Mucosa of stomach (tissue), 1 donor: ENCODE data around the gene APOA1.
"Not testable (repeated sequence)": the region's sequence is repeated elsewhere in the genome, so short reads cannot be mapped to it uniquely, and the experiment has no call there.

Source experiments
- H3K27me3 ChIP-seq: one replicate; pipeline ENCODE4 v1.7.0; 2013; ENCODE audit warnings: mild to moderate bottlenecking, low read length; ENCODE audit not compliant: control insufficient read depth, insufficient read depth
- H3K36me3 ChIP-seq: one replicate; pipeline ENCODE4 v1.7.0; 2013; ENCODE audit warnings: low read length; ENCODE audit not compliant: control insufficient read depth, insufficient read depth
- H3K4me1 ChIP-seq: one replicate; pipeline ENCODE4 v1.7.0; 2013; ENCODE audit warnings: mild to moderate bottlenecking, low read length; ENCODE audit not compliant: control insufficient read depth, insufficient read depth
- H3K4me3 ChIP-seq: one replicate; pipeline ENCODE4 v1.7.0; 2013; ENCODE audit warnings: low read length
- H3K9ac ChIP-seq: one replicate; pipeline ENCODE4 v1.7.0; 2013; ENCODE audit warnings: mild to moderate bottlenecking, low read length, moderate library complexity
- H3K9me3 ChIP-seq: one replicate; pipeline ENCODE4 v1.7.0; 2013; ENCODE audit warnings: mild to moderate bottlenecking, low read length, moderate library complexity; ENCODE audit not compliant: control insufficient read depth
- donor health status: Pancreatic carcinoma.

APOA1 gene

GRCh38 chr11:116840746-116841296 is 3.4 kb upstream of the APOA1 start:
- H3K36me3 ChIP-seq, result no peaks in the 10 kb centered on the region
- H3K27me3 ChIP-seq, result no peaks in the 10 kb centered on the region
- H3K9ac ChIP-seq, result no peak overlapping the region
- H3K9me3 ChIP-seq, result no peaks in the 10 kb centered on the region
- no peak overlapping the region for H3K4me3 ChIP-seq
- H3K4me1 ChIP-seq, result peaks cover 19% of the 10 kb centered on the region

- peaks cover 25% of the 10 kb centered on the region for H3K4me1 ChIP-seq
- H3K9me3 ChIP-seq, result no peaks in the 10 kb centered on the region
- no peak overlapping the region for H3K4me3 ChIP-seq
- no peaks in the 10 kb centered on the region for H3K27me3 ChIP-seq
- no peak overlapping the region for H3K9ac ChIP-seq
- no peaks in the 10 kb centered on the region for H3K36me3 ChIP-seq
Measured at GRCh38 chr11:116840224-116840745, 2.9 kb upstream of the APOA1 start.

DNA sequence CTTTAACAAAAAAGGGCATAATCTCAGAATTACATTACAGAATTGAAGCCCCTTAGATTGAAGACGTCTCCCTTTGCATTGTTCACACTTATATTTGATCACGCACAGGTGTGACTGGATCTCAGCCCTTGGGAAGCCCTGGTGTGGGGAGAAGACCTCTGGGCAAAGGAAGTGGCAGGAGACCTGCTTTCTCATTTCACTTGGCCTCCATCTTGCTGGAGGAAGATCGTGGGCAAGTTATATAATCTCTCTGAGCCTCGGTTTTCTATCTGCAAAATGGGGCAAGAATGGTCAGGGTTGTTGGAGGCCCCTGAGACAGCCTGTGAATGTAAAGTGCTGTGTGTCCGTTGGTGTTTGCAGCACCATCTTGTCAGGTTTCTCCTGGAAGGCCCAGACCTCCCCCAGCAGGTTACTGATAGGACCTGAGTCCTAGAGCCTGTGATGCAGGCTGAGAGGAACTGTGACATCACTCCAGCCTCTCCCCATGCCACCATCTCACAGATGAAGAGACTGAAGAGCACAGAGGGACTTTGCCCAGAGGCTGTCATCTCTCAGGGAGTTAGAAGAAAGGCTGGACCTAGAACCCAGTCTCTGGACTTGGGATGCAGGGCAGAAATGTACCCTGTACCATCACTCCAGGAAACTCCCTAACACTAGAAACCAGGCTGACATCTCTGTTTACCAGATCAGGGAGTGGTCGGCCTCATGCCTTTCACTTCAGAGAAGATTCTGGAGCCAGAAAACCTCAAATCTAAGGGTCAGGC is 1.1 kb upstream of the APOA1 start:
- no peak overlapping the region for H3K9ac ChIP-seq
- no peaks in the 10 kb centered on the region for H3K9me3 ChIP-seq
- H3K4me1 ChIP-seq, result peaks cover 29% of the 10 kb centered on the region
- no peak overlapping the region for H3K4me3 ChIP-seq
- no peaks in the 10 kb centered on the region for H3K36me3 ChIP-seq
- H3K27me3 ChIP-seq, result no peaks in the 10 kb centered on the region

DNA sequence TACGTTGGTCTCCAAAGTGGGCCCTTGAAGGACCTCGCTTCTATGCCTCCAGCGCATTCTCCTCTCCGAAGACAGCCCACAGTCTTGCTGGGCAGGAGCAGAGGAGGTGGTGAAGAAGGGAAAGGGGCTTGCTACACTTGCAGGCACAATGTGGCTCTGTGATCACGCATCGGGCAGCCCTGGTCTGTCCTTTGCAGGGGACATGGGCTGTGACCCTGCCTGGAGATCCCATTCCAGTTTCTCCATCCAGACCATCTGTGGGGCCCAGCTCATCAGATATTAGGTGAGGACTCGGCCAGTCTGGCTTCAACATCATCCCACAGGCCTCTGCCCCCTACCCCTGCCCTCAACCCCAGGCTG is 810 bp downstream of the APOA1 start:
- no peak overlapping the region for H3K4me3 ChIP-seq
- no peaks in the 10 kb centered on the region for H3K27me3 ChIP-seq
- no peaks in the 10 kb centered on the region for H3K9me3 ChIP-seq
- no peaks in the 10 kb centered on the region for H3K36me3 ChIP-seq
- no peak overlapping the region for H3K9ac ChIP-seq
- peaks cover 33% of the 10 kb centered on the region for H3K4me1 ChIP-seq

- H3K9me3 ChIP-seq, result no peaks in the 10 kb centered on the region
- peak overlapping the region; percentile 15 for H3K4me3 ChIP-seq
- H3K27me3 ChIP-seq, result no peaks in the 10 kb centered on the region
- no peak overlapping the region for H3K9ac ChIP-seq
- no peaks in the 10 kb centered on the region for H3K36me3 ChIP-seq
- peaks cover 36% of the 10 kb centered on the region for H3K4me1 ChIP-seq
Measured at GRCh38 chr11:116835791-116836631, 1.4 kb downstream of the APOA1 start.

DNA sequence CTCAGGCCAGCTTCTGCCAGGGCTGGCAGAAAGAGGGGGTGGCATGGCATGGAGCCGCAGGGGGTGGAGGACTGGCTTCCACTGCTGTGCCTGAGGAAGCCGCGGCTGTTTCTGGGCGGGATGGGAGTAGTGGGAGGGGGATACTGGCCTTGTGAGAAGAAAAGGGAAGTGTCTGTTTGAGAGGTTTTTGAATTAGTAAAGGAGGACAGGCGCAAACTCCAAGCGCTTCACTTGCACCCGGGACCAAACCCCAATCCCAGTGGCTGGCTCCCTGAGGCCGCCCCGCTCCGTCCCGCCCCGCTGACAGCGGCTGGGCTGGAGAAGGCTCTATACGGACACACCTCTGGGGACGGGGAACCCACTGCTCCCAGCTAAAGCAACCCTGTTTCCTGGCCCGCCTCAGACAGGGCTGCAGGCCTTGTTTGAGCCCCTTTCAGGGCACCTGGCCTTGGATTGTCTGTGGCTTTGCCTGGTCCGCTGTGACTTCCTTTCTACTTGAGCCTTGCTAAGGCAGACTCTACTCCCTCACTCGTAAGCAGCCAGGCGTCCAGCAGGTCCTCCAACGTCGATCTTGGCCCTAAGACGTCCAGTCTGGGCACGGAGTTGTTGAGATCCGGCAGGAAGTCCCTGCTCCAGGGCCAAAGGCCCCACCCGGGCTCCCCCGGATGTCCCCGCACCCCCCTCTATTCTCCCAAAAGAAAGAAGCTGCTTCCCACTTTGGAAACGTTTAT is 2.2 kb downstream of the APOA1 start:
- Histone ChIP-seq H3K4me1 (peaks cover 36% of the 10 kb centered on the region), H3K9ac (no peak overlapping the region)

DNA sequence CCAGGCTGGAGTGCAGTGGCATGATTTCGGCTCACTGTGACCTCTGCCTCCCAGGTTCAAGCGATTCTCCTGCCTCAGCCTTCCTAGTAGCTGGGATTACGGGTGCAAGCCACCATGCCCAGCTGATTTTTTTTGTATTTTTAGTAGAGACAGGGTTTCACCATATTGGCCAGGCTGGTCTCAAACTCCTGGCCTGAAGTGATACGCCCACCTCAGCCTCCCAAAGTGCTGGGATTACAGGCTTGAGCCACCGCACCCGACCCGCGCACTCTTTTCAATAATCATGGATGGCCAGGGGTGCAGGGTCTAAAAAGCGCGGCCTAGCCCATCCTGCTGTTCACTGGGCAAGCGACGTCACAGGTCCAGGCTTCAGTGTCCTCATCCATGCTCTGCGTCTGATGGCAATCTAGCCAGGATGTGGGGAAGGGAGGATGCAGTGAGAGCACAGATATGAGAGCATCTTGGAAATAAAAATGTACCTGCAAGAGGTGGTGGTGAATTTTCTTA is 2.8 kb downstream of the APOA1 start:
- not testable (repeated sequence) for H3K9me3 ChIP-seq, H3K4me3 ChIP-seq, H3K36me3 ChIP-seq, H3K9ac ChIP-seq, H3K27me3 ChIP-seq
- H3K4me1 ChIP-seq, result peaks cover 40% of the 10 kb centered on the region

More for the DNA sequence above, 2.2 kb downstream of the APOA1 start:
- Histone ChIP-seq H3K36me3 (no peaks in the 10 kb centered on the region), H3K4me3 (peak overlapping the region; percentile 15), H3K27me3 (no peaks in the 10 kb centered on the region), H3K9me3 (no peaks in the 10 kb centered on the region)

DNA sequence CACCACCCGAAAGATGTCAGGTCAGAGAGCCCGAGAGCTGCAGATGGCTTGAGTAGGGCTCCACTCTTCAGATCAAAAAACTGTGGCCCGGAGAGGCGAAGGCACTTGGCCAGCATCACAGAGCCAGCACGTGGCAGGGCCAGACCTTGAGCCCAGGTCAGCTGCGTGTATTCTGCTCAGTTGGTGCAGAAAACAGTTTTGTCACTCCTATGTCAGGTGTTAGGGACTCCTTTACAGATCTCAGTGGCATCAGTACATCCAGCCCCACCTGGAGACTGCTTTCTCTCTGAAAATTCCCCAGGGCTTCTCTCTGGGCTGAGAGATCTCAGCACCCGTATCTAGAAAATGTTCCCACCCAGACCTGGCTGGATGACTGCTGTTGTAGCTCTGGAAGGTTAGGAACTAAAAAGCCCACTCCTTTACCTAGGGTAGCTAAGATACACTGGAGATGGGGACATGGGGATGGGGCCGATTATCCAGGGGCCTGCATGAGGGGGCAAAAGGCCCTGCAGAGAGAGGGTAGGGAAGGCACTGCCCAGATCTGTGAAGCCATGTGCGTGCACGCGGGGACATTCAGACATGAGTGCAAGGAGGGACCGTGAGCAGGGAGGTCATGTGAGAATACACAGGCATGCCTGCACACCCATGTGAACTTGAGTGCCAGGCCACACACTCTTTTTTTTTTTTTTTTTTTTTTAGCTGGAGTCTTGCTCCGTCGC is 3.4 kb downstream of the APOA1 start:
- H3K27me3 ChIP-seq, result no peaks in the 10 kb centered on the region
- H3K9me3 ChIP-seq, result no peaks in the 10 kb centered on the region
- no peak overlapping the region for H3K9ac ChIP-seq
- no peak overlapping the region for H3K4me3 ChIP-seq
- H3K4me1 ChIP-seq, result peaks cover 44% of the 10 kb centered on the region
- H3K36me3 ChIP-seq, result no peaks in the 10 kb centered on the region

DNA sequence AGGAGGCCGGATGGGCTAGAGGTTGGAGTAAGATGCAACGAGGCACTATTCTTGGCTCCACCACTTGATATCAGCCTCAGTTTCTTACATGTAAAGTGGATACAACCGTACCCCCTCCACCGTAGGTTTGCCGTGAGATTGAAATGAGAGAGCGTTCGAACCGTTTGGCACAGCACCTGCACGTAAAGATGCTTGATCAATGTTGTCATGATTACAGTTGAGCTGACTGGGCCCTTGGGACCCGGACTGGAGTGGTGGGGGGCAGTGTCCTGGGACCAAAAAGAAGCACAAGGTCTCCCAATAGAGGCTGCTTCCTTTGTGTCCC is 4.0 kb downstream of the APOA1 start:
- Histone ChIP-seq H3K4me1 (peaks cover 44% of the 10 kb centered on the region), H3K27me3 (no peaks in the 10 kb centered on the region), H3K4me3 (no peak overlapping the region), H3K9me3 (no peaks in the 10 kb centered on the region), H3K36me3 (no peaks in the 10 kb centered on the region), H3K9ac (no peak overlapping the region)

DNA sequence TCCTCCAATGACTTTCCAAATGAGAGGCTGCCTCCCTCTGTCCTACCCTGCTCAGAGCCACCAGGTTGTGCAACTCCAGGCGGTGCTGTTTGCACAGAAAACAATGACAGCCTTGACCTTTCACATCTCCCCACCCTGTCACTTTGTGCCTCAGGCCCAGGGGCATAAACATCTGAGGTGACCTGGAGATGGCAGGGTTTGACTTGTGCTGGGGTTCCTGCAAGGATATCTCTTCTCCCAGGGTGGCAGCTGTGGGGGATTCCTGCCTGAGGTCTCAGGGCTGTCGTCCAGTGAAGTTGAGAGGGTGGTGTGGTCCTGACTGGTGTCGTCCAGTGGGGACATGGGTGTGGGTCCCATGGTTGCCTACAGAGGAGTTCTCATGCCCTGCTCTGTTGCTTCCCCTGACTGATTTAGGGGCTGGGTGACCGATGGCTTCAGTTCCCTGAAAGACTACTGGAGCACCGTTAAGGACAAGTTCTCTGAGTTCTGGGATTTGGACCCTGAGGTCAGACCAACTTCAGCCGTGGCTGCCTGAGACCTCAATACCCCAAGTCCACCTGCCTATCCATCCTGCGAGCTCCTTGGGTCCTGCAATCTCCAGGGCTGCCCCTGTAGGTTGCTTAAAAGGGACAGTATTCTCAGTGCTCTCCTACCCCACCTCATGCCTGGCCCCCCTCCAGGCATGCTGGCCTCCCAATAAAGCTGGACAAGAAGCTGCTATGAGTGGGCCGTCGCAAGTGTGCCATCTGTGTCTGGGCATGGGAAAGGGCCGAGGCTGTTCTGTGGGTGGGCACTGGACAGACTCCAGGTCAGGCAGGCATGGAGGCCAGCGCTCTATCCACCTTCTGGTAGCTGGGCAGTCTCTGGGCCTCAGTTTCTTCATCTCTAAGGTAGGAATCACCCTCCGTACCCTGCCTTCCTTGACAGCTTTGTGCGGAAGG is 4.8 kb downstream of the APOA1 start:
- Histone ChIP-seq H3K4me1 (peaks cover 44% of the 10 kb centered on the region), H3K27me3 (no peaks in the 10 kb centered on the region), H3K9ac (peak overlapping the region; percentile 12), H3K4me3 (no peak overlapping the region), H3K36me3 (no peaks in the 10 kb centered on the region), H3K9me3 (no peaks in the 10 kb centered on the region)
